ENCODE results near the gene ARFGEF2.

Gene ARFGEF2

GRCh38 chr20:48893374-48893773, 28.1 kb upstream of the ARFGEF2 start:
- Histone ChIP-seq H3K36me3 (replicated peaks; ENCODE audit: low read depth, low read length) (no peaks in the 10 kb centered on the region), H3K9ac (ENCODE audit: low read length) (no peak overlapping the region), H3K4me1 (ENCODE audit: low read length) (peaks cover 39% of the 10 kb centered on the region)

GRCh38 chr20:48897305-48898010, 24.1 kb upstream of the ARFGEF2 start:
- no peak overlapping the region for H3K4me3 ChIP-seq (ENCODE audit: low read length)
- H3K9me3 ChIP-seq (ENCODE audit: insufficient read depth, low read length) = no peaks in the 10 kb centered on the region
- peaks cover 18% of the 10 kb centered on the region for H3K4me1 ChIP-seq (ENCODE audit: low read length)
- H4K20me1 ChIP-seq (ENCODE audit: insufficient read depth, low read length) = no peaks in the 10 kb centered on the region
- no peaks in the 10 kb centered on the region for H3K79me2 ChIP-seq (ENCODE audit: low read length)
- no peak overlapping the region for H3K9ac ChIP-seq (ENCODE audit: low read length)
- TF ChIP-seq EZH2phosphoT487 (IDR thresholded peaks at IDR 0.05; ENCODE audit: low read depth) (no peak), CTCF (IDR thresholded peaks at IDR 0.05; ENCODE audit: low read depth, low read length) (no peak)
- no peak overlapping the region for H3K27ac ChIP-seq (ENCODE audit: low read length)
- H3K27me3 ChIP-seq (ENCODE audit: low read depth, low read length) = peaks cover 42% of the 10 kb centered on the region
- H2AFZ ChIP-seq (ENCODE audit: low read depth, low read length) = no peak overlapping the region
- H3K4me2 ChIP-seq (ENCODE audit: low read length) = peak overlapping the region; percentile 31
- no peaks in the 10 kb centered on the region for H3K36me3 ChIP-seq (replicated peaks; ENCODE audit: low read depth, low read length)

More at GRCh38 chr20:48893374-48893773, 28.1 kb upstream of the ARFGEF2 start:
- Histone ChIP-seq H3K9me3 (ENCODE audit: insufficient read depth, low read length) (no peaks in the 10 kb centered on the region), H3K27ac (ENCODE audit: low read length) (no peak overlapping the region), H4K20me1 (ENCODE audit: insufficient read depth, low read length) (no peaks in the 10 kb centered on the region), H3K4me3 (ENCODE audit: low read length) (no peak overlapping the region), H3K79me2 (ENCODE audit: low read length) (no peaks in the 10 kb centered on the region), H2AFZ (ENCODE audit: low read depth, low read length) (no peak overlapping the region), H3K4me2 (ENCODE audit: low read length) (no peak overlapping the region), H3K27me3 (ENCODE audit: low read depth, low read length) (peaks cover 27% of the 10 kb centered on the region)
- TF ChIP-seq CTCF (IDR thresholded peaks at IDR 0.05; ENCODE audit: low read depth, low read length) = no peak
- TF ChIP-seq EZH2phosphoT487 (IDR thresholded peaks at IDR 0.05; ENCODE audit: low read depth) = no peak

- no peaks in the 10 kb centered on the region for H3K36me3 ChIP-seq (replicated peaks; ENCODE audit: low read depth, low read length)
- H3K4me1 ChIP-seq (ENCODE audit: low read length) = peaks cover 18% of the 10 kb centered on the region
- H3K9ac ChIP-seq (ENCODE audit: low read length) = no peak overlapping the region
- no peak overlapping the region for H3K4me3 ChIP-seq (ENCODE audit: low read length)
- no peaks in the 10 kb centered on the region for H3K9me3 ChIP-seq (ENCODE audit: insufficient read depth, low read length)
- peak overlapping the region; percentile 31; the same call in 1 of the 2 replicates for H3K4me2 ChIP-seq (ENCODE audit: low read length)
- no peak for TF ChIP-seq CTCF (IDR thresholded peaks at IDR 0.05; ENCODE audit: low read depth, low read length)
- no peaks in the 10 kb centered on the region for H3K79me2 ChIP-seq (ENCODE audit: low read length)
- peaks cover 34% of the 10 kb centered on the region for H3K27me3 ChIP-seq (ENCODE audit: low read depth, low read length)
- H4K20me1 ChIP-seq (ENCODE audit: insufficient read depth, low read length) = no peaks in the 10 kb centered on the region
- H3K27ac ChIP-seq (ENCODE audit: low read length) = no peak overlapping the region
- no peak overlapping the region for H2AFZ ChIP-seq (ENCODE audit: low read depth, low read length)
These were observed 23.3 kb upstream of the ARFGEF2 start for GRCh38 chr20:48898210-48898609.

GRCh38 chr20:48898896-48899530, 22.5 kb upstream of the ARFGEF2 start:
- Histone ChIP-seq H3K4me1 (ENCODE audit: low read length) (peaks cover 18% of the 10 kb centered on the region), H3K9me3 (ENCODE audit: insufficient read depth, low read length) (no peaks in the 10 kb centered on the region), H3K27ac (ENCODE audit: low read length) (no peak overlapping the region), H3K9ac (ENCODE audit: low read length) (no peak overlapping the region), H3K27me3 (ENCODE audit: low read depth, low read length) (peaks cover 29% of the 10 kb centered on the region), H4K20me1 (ENCODE audit: insufficient read depth, low read length) (no peaks in the 10 kb centered on the region), H3K79me2 (ENCODE audit: low read length) (no peaks in the 10 kb centered on the region), H2AFZ (ENCODE audit: low read depth, low read length) (no peak overlapping the region), H3K4me3 (ENCODE audit: low read length) (no peak overlapping the region), H3K4me2 (ENCODE audit: low read length) (no peak overlapping the region), H3K36me3 (replicated peaks; ENCODE audit: low read depth, low read length) (no peaks in the 10 kb centered on the region)
- TF ChIP-seq CTCF (IDR thresholded peaks at IDR 0.05; ENCODE audit: low read depth, low read length) = no peak
